ENCODE results near the gene ESYT3.

Gene ESYT3

GRCh38 chr3:138459619-138460535 lies 25.5 kb downstream of the ESYT3 start:
- DNase-seq (ENCODE audit: low read depth in 1 of 2, low spot score in 1 of 2): no peak

GRCh38 chr3:138460536-138461205 lies 26.3 kb downstream of the ESYT3 start:
- no peak for DNase-seq (ENCODE audit: low read depth in 1 of 2, low spot score in 1 of 2)

- no peak for DNase-seq (ENCODE audit: low read depth in 1 of 2, low spot score in 1 of 2)
Observed at GRCh38 chr3:138461246-138461645, 26.8 kb downstream of the ESYT3 start.

GRCh38 chr3:138461896-138462295 lies 27.5 kb downstream of the ESYT3 start:
- DNase-seq (ENCODE audit: low read depth in 1 of 2, low spot score in 1 of 2): no peak

- DNase-seq (ENCODE audit: low read depth in 1 of 2, low spot score in 1 of 2): no peak
Observed at GRCh38 chr3:138463724-138464490, 29.5 kb downstream of the ESYT3 start.

- no peak for DNase-seq (ENCODE audit: low read depth in 1 of 2, low spot score in 1 of 2)
Observed at GRCh38 chr3:138464491-138464860, 30.1 kb downstream of the ESYT3 start.

- no peak for DNase-seq (ENCODE audit: low read depth in 1 of 2, low spot score in 1 of 2)
Observed at GRCh38 chr3:138465451-138465850, 31.0 kb downstream of the ESYT3 start.

- DNase-seq (ENCODE audit: low read depth in 1 of 2, low spot score in 1 of 2): no peak
Observed at GRCh38 chr3:138465925-138466324, 31.5 kb downstream of the ESYT3 start.

- DNase-seq (ENCODE audit: low read depth in 1 of 2, low spot score in 1 of 2): no peak
Observed at GRCh38 chr3:138467931-138468330, 33.5 kb downstream of the ESYT3 start.

GRCh38 chr3:138468451-138468850 lies 34.0 kb downstream of the ESYT3 start:
- DNase-seq (ENCODE audit: low read depth in 1 of 2, low spot score in 1 of 2): no peak

GRCh38 chr3:138468886-138469285 lies 34.5 kb downstream of the ESYT3 start:
- no peak for DNase-seq (ENCODE audit: low read depth in 1 of 2, low spot score in 1 of 2)

GRCh38 chr3:138469874-138470273 lies 35.5 kb downstream of the ESYT3 start:
- no peak for DNase-seq (ENCODE audit: low read depth in 1 of 2, low spot score in 1 of 2)

- no peak for DNase-seq (ENCODE audit: low read depth in 1 of 2, low spot score in 1 of 2)
Observed at GRCh38 chr3:138470687-138471086, 36.3 kb downstream of the ESYT3 start.

GRCh38 chr3:138471481-138471880 lies 37.1 kb downstream of the ESYT3 start:
- no peak for DNase-seq (ENCODE audit: low read depth in 1 of 2, low spot score in 1 of 2)

- no peak for DNase-seq (ENCODE audit: low read depth in 1 of 2, low spot score in 1 of 2)
Observed at GRCh38 chr3:138472141-138472825, 37.9 kb downstream of the ESYT3 start.

- no peak for DNase-seq (ENCODE audit: low read depth in 1 of 2, low spot score in 1 of 2)
Observed at GRCh38 chr3:138473391-138473790, 39.0 kb downstream of the ESYT3 start.

- DNase-seq (ENCODE audit: low read depth in 1 of 2, low spot score in 1 of 2): no peak
Observed at GRCh38 chr3:138474163-138474562, 39.7 kb downstream of the ESYT3 start.

GRCh38 chr3:138476526-138476925 lies 42.1 kb downstream of the ESYT3 start:
- DNase-seq (ENCODE audit: low read depth in 1 of 2, low spot score in 1 of 2): no peak

- no peak for DNase-seq (ENCODE audit: low read depth in 1 of 2, low spot score in 1 of 2)
Observed at GRCh38 chr3:138477120-138477519, 42.7 kb downstream of the ESYT3 start.

- no peak for DNase-seq (ENCODE audit: low read depth in 1 of 2, low spot score in 1 of 2)
Observed at GRCh38 chr3:138477801-138478200, 43.4 kb downstream of the ESYT3 start.

GRCh38 chr3:138479438-138479863 lies 45.0 kb downstream of the ESYT3 start:
- no peak for DNase-seq (ENCODE audit: low read depth in 1 of 2, low spot score in 1 of 2)

Measured in stimulated activated CD4-positive, alpha-beta T cell treated with anti-CD3 and anti-CD28 coated beads, Interleukin-15, amount 100 ng/mL, for 1 hour (primary cell).